Muscle of arm (tissue), 12 donors: ENCODE measurements around the gene TUBB. TPM values are rescaled to one million over a fixed set of nuclear protein-coding genes. Genes with fewer than 3 reads are reported as not detected.
A peak's percentile ranks its signal among the peaks of the same experiment; 100 is the strongest.

Experiments used
- DNase-seq: peaks from one replicate; pipeline ENCODE4 v3.0.0-alpha.2; 2013
- polyA plus RNA-seq, 12 donors: library from polyadenylated mRNA; unstranded; fragments of 120-200 nt; gene quantifications; one replicate each; pipeline ENCODE4 v1.2.1, GENCODE V29; 2013; ENCODE audit not compliant: insufficient read length in 12 of 12

TUBB gene
- polyA plus RNA-seq, 12 donors, result 374 to 1,081 (median 842) TPM

DNA sequence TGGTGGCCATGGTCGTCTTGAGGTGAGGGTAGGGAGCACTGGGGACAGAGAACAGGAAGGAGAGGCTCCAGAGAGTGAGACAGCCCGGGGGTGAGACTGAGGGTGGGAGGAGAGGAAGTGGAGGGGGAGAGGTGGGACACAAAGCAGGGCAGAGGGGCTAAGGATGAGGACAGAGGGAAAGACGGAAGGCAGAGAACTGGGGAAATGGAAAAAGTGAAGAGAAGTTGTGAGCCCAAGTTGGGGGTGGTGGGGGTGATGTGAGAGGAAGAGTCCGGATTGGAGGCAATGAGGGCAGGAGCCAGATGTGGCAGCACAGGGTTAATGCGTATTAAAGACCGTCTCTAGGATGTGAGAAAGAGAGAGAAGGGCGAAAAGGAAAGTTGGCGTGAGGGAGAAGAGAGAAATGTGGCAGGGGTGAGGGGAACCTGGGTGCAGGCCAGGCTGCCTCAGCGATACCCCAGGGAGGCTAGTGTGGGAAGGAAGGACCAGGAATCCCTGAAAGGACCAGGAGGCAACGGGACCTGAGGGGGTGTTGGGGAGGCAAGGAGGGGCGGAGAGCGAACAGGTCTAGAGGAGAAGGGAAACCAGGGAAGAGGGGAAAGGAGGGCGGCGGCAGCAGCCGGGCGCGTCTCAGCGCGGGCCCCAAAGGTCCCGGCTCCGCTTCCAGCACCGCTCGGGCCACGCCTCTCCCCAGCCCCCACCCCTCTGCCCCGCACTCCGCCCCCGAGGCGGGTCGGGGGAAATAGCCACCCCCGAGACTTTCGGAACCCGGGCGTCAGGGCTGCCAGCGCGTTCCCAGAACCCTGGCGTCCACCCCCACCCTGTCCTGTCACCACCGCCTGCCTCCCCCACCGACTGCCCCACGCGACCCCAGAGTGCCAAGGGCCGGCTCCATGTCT, 33.9 kb upstream of the TUBB start, which contains the start of gene PPP1R18:
Gene PPP1R18 (minus strand): TSS at position 637 of the 899 bp plus-strand sequence. CDS start 627 bp downstream, at position 10.
- DNase-seq, result peak; percentile 79

DNA sequence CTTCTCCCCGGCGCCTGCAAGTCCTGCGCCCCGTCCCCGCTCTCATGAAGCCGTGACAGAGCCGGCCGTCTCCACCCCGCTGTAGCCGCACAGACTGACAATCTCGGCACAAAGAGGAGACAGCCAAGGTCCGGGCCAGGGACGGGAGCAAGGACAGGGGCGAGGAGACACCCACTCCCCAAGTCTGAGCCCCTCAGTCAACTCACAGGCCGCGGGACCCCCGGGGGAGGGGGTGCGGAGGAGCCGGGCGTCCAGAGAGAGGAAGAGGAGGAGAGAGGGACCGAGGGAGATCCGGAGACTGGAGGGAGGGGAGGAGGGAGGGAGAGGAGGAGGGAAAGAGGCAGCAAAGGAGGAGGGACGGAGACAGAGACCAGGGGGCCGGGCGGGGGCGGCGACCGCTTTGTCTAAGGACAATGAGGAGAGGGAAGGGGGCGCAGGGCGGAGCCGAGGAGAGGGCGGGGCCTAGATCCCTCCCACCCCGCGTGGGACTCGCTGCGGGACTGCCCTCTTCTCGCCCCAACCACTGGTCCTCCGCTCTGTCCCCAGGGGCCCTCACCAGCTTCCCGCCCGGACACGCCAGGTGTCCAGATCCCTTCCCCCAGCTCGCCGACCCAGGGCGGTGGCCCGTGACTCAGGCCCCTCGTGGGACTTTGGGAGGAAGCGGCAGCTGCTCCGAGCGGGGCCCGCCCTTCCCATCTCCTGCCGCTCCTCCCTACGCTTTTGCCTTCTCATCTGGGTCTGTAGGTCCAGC, 33.1 kb upstream of the TUBB start:
- DNase-seq, result peak; percentile 96

DNA sequence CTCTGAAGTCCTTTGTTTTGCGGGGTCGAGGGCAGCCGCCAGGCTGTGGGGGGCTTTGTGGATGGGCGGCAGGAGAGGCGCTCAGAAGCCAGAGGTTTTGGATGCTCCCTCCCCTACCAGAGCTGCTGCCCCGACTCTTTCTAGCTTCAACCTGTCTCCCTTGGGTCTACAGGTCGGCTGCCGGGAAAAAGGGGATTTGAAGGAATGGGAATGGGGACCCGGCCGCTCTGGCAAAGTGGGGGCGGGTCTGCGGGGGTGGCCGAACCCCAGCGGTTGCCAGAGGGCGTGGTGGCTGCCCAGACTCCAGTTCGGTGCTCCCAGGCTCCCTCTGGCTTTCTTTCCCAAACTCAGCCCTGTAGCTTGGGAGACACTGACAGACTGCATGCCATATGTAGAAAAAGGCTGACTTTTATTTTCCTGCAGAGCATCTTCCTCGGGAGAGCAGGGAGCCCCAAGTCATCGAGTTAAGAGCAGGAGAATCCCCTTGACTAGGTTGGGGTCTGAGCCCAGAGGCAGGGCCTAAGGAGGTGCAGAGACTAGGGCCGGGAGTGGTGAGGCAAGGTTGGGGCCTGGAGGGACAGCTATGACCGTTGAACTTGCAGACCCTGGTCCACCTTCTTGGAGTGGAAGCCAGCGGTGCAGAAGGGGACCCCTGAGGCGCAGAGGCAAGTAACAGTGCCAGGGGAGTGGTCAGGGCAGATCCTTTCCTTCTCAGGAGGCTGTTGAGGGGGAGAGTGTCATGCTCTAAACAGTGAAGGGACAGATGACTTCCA, 32.3 kb upstream of the TUBB start:
- no peak for DNase-seq

DNA sequence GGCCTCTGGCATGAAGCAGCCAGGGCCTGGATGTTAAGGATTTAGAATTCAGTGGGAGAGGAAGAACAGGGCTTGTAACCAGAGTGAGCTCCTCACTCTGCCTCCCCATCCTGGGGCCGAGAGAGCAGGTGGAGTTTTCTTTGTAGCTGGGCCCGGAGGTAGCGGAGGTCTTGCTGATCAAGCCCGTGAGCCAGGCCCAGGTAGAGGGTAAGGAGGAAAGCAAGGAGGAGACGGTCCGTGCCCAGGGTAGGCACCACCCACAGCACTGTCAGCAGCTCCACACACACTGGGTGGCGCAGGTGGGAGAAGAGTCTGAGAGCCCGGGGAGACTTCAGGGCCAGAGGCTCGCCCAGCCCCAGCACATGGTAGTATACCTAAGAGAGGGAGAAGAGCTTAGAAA, 31.6 kb upstream of the TUBB start:
- DNase-seq, result no peak

GRCh38 chr6:30689022-30689865, 30.9 kb upstream of the TUBB start:
- no peak for DNase-seq

GRCh38 chr6:30689985-30690384, 30.2 kb upstream of the TUBB start:
- DNase-seq, result no peak

DNA sequence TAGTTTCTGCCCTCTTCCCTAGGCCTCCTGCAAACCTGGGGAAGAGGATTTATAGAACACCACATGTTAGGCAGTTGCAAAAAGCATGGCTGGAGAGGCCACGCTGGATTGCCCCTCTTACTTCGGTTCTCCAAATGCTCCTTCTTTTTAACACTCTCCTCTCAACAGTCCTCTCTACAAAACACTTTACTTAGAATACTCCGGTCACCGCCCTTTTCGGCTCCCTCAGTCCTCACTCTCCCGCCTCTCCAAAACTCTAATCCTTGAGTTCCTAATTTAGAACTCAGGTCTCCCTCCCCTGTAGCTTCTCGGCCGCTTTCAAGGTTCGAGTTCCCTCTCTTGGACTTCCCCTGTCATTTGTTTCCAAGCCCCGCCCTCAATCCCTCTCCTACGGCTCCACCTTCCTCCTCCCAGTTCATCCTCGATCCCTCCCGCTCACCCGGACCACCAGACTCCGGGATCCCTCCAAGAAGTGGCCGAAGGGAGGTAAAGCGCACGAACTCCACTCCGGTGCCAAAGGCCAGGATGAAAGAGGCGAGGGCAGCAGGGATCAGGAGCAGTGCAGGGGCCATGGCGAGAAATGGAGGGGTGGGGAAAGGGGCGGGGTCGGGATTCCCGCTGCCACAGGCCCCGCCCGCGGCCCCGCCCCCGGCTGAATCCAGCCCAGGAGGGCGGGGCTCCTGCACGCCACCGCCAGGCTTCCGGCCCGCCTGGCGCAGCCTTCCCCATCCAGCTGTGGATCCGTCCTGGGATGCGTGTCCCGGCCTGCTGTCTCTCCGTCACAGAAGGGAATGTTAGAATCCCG, 29.5 kb upstream of the TUBB start, which contains the start of gene NRM:
Gene NRM (minus strand): TSS at position 582 of the 805 bp plus-strand sequence. CDS start 10 bp downstream, at position 572.
- peak; percentile 94 for DNase-seq

GRCh38 chr6:30691208-30691847, 28.8 kb upstream of the TUBB start:
- DNase-seq, result no peak

- DNase-seq, result no peak
Observed at GRCh38 chr6:30696432-30696831, 23.7 kb upstream of the TUBB start.

GRCh38 chr6:30700340-30700739, 19.8 kb upstream of the TUBB start:
- DNase-seq, result no peak

- DNase-seq, result no peak
Observed at GRCh38 chr6:30703011-30703410, 17.1 kb upstream of the TUBB start.

DNA sequence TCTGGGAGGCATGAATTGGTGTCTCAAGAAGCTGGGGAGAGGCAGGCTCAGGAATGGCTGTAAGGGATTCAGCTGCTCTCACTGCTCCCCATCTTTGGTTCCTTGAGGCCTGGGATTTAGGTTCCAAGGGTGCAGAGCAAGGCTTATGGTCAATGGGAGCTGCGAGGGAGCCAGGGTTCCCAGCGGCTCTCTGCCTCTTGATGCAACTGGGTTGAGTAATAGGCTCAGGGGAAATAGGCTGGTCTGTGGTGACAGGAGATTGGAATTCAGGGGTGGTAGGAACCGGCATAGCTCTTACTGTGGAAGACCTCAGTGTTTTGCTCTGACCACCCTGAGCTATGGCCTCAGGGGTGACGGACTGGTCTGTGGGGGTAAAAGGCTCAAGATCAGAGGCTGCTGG, 16.3 kb upstream of the TUBB start:
- no peak for DNase-seq

GRCh38 chr6:30705620-30706019, 14.5 kb upstream of the TUBB start:
- DNase-seq, result no peak

- no peak for DNase-seq
Observed at GRCh38 chr6:30707281-30707850, 12.8 kb upstream of the TUBB start.

DNA sequence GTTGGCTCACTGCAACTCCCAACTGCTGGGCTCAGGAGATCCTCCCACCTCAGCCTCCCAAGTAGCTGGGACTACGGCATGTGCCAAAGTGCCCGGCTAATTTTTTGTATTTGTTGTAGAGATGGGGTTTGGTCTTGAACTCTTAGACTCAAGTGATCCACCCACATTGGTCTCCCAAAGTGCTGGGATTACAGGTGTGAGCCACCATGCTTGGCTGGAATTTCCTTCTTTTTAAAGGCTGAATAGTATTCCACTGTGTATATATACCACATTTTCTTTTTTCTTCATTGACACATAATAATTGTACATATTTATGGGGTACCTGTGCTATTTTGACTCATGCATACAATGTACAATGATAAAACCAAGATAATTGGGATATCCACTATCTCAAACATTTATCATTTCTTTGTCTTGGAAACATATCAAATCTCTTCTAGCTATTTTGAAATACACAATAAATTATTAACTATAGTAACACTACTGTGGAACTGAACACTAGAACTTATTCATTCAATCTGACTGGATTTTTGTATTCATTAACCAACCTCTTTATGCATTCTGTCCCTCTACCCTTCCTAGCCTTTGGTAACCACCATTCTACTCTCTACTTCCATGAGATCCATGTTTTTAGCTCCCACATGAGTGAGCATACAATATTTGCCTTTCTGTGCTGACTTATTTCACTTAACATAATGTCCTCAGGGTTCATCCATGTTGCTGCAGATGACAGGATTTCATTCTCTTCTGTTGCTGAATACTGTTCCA, 10.9 kb upstream of the TUBB start:
- DNase-seq, result no peak

- no peak for DNase-seq
Observed at GRCh38 chr6:30711758-30712380, 8.3 kb upstream of the TUBB start.

GRCh38 chr6:30712441-30712945, 7.7 kb upstream of the TUBB start:
- no peak for DNase-seq

DNA sequence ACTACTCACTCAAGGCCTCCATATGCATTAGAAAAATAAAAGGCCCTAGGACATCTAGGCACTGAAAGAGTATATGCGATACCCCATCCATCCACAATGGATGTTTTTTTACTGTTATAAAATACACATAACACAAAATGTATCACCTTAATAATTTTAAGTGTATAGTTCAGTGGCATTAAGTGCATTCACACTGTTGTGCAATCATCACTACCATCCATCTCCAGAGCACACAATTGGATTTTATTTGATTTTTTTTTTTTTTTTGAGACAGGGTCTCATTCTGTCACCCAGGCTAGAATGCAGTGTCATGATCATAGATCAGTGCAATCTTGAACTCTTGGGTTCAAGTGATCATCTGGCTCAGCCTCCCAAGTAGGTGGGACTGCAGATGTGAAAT, 5.9 kb upstream of the TUBB start:
- DNase-seq, result no peak
